Head of caudate nucleus (tissue), 42 donors: ENCODE results near the gene DRC1.

Experiments
- DNase-seq, 42 donors: peaks; one replicate each; pipeline versions ENCODE4 v3.0.0 to v3.0.0-alpha.2; 2020 to 2021; ENCODE audit warnings: mixed read lengths in 7 of 42
- intact Hi-C: fragments of 100-400 bp; cut with DNase I; formaldehyde crosslinking; loops from one replicate; pipeline ENCODE4 v1.15.0; 2022

Gene DRC1

DNA sequence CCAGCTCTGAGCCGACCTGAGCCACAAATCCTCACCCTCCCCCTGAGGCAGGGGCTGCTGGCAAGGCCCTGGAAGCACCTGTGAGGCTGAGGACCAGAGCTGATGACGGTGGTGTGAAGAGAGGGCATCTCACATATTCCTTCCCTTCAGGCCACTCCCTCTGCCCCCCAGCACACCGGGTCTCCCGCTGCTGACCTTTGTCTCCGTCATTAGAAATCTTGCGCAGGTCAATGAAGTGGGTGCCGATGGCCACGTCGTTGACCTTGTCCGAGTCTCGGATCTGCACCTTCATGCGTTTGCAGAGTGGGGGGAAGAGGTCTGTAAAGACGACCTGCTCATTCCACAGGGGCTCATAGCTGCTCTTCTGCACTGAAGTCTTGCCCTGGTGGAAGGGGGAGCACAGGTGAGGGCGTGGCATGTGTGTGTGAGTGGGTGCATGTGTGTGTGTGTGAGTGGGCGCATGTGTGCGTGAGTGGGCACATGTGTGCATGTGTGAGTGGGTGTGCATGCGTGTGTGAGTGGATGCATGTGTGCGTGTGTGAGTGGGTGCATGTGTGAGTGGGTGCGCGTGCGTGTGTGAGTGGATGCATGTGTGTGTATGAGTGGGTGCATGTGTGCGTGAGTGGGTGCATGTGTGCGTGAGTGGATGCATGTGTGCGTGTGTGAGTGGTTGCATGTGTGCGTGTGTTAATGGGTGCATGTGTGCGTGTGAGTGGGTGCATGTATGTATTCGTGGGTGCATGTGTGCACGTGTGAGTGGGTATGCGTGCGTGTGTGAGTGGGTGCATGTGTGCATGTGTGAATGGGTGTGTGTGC, 80.7 kb downstream of the DRC1 start:
- intact Hi-C loops = no loop called here

DNA sequence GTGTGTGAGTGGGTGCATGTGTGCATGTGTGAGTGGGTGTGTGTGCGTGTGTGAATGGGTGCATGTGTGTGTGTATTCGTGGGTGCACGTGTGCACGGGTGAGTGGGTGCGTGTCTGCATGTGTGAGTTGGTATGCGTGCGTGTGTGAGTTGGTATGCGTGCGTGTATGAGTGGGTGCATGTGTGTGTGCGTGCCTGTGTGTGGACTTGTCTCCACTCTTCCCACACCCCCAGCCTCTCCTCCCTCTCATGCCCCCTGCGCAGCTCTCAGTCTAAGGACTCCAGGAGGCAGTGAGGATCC, 81.3 kb downstream of the DRC1 start:
- intact Hi-C loops = no loop called here
- no peak for DNase-seq

More for the DNA sequence above, 80.7 kb downstream of the DRC1 start:
- no peak for DNase-seq

DNA sequence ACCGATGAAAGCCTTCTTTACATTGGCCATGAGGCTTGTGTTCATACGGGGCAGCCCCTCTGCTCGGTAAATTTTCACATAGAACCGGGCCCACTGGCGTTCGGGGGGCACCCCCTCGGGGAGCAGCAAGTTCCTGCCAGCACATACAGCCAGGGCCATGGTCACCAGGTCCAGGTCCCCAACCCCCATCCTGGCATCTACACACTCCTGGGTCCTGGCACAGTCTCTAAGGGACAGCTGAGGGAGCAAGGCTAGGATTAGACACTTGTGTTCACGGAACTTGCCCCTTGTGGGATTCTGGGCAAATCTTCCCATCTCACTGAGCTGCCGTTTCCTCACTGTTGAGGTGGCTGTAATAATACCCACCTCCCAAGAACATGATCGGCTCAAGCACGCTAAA, 81.8 kb downstream of the DRC1 start:
- no peak for DNase-seq

DNA sequence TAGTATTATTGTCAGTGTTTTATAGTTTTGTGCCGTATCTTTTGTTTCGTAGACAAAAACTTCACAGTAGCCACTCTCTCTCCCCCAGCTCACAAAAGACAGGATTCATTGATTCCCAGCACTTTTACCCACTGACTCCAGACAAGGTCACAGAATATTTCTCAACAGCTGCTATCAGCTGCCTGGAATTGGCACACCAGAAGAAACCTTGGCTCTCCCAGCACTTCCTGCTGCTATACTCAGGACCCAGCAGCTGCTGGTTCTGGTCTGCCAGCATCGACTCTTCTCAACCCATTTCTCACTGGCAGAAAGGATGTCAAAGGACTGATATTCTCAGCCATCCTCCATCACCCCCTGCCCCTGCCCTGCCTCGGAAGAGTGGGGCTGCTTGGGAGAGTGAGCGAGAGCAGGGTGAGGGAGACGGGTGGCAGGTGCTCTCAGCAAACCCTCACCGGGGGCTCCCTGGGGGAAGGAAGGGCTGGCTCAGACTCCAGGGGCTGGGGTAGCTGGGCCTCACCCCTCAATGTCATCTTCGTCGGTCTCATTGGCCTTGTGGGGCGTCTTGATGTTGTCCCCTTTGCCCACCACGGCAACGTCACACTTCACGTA, 82.3 kb downstream of the DRC1 start:
- intact Hi-C loops = no loop called here
- peak in 1 of 42 donors; percentile 16 for DNase-seq

More for the DNA sequence above, 81.8 kb downstream of the DRC1 start:
- intact Hi-C loops = no loop called here

DNA sequence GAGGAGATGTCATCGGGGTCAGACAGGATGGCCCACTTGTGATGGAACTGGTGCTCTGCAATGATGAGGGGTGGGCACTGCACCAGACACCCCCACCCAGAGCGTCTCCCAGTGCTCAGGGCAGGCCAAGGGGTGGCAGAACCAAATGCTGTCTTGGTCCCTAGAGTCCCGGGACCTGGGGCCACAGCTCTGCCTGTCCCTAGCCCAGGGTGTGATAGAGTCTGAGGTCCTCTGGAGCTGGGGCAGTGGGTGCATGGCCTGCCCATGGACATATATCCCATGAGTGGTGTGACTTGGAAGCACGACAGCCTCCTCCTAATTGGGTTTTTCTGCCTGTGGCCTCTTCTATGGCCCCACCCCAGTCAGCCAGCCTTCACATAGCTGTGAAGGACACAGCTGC, 82.9 kb downstream of the DRC1 start:
- no peak for DNase-seq
- intact Hi-C loops = no loop called here

DNA sequence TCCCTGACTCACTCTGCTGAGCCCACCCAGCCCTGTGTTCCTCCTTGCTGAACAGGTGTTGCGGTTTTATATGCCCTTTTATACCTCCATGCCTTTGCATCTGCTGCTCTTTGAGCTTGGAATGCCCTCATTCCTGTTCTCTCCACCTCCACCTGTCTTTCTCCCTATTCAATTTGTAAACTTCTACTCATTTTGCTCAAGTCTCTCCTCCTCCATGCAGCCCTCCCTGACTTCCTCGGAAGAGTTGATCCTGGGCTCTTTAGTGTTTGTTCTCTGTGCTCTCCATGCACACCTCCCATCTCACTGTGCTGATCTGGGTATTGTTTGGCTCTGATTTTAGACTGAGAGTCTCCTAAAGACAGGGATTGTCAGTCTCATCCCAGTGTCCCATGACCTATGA, 83.4 kb downstream of the DRC1 start:
- intact Hi-C loops = no loop called here
- no peak for DNase-seq

DNA sequence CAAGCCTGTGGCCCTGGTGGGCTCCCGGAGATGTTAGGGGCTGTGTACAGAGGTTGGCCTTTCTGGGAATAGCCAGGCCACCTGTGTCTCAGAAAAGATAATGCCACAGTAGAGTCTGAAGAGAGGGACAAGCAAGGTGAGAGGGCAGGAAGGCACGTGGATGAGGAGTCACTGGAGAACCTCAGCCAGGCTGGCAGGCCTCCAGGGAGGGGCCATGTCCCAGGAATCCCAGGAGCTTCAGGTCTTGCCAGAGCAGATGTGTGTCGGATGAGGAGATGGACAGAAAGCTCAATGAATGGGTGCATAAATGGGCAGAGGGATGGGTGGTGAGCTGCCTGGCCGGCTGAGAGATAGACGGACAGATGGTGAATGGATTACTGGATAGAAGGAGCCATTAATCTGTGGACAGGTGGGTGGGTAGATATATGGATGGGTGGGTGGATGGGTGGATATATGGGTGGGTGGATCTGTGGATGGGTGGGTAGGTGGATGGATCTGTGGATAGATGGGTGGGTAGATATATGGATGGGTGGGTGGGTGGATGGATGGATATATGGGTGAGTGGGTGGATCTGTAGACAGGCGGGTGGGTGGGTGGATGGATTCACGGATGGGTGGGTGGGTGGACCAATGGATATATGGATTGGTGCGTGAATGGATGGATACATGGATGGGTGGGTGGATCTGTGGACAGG, 84.2 kb downstream of the DRC1 start:
- intact Hi-C loops = no loop called here
- DNase-seq = no peak

DNA sequence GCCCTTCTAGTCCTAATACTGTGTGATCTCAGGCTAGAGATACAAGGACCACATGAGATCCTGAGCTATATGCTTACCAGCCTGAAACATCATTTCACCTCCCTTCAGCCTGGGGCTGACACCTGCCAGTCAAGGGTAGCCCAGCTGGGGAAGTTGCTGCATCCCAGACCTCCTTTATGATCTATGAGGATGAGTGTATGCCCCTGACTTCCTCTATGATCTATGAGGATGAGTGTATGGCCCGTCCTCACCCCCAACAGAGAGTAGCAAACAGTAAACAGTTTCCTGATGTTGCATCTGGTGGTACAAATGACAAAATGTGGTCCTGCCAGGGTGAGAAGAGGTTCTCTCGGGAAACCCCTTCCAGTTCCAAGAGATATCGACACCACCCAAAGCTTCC, 85.1 kb downstream of the DRC1 start:
- intact Hi-C loops = no loop called here
- DNase-seq = no peak

DNA sequence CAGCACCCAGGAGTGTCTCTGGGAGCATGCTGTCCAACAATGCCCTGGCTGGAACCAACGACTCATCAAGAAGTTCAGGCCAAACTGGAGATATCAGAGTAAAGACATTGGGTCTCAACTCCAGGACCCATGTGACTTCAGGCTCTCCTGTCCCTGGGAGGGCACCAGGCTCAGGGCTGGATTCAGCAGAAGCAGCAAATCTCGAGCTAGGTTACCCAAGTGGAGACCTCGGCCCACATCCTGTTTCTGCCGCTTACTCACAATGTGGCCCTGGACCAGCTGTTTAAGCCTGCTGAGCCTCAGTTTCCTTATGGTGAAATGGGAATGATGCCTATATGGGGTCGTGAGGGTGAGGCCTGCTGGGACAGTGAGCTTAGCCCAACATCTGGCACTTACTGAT, 85.5 kb downstream of the DRC1 start:
- DNase-seq = no peak

DNA sequence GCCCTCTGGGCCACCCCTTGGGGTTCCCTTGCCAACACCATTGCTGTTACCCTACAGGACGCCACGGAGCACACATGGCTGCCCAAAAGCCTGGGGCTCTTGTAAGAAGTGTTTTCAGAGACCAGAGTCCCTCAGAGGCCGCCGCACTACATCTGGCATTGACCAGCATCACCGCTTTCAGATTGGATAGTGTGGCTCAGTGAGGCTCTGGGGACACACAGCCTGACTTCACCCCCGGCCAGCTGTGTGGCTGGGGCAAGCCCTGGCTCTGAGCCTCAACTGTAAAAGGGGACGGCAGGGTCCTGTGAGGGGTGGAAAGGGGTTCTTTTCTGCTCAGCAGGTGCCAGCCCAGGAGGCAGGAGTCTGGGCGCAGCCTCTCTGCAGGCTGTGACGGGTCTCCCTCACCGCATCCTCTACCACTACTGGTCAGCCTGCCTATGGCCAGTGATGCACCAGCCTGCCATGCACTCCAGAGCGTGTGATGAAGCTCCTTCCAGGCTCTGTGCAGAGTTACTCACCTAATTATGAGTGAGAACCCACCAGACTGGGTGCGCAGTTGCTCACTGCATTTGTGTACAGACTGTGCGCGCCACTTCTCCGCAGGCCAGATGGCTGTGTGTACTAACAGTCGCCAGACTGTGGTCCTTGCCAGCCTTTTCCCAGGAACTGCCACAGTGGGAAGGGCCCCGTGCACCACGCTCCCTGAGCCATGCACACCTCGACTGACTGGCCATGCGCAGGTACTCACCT, 86.9 kb downstream of the DRC1 start:
- DNase-seq = no peak
- intact Hi-C loops = no loop called here

More for the DNA sequence above, 85.5 kb downstream of the DRC1 start:
- intact Hi-C loops = no loop called here

DNA sequence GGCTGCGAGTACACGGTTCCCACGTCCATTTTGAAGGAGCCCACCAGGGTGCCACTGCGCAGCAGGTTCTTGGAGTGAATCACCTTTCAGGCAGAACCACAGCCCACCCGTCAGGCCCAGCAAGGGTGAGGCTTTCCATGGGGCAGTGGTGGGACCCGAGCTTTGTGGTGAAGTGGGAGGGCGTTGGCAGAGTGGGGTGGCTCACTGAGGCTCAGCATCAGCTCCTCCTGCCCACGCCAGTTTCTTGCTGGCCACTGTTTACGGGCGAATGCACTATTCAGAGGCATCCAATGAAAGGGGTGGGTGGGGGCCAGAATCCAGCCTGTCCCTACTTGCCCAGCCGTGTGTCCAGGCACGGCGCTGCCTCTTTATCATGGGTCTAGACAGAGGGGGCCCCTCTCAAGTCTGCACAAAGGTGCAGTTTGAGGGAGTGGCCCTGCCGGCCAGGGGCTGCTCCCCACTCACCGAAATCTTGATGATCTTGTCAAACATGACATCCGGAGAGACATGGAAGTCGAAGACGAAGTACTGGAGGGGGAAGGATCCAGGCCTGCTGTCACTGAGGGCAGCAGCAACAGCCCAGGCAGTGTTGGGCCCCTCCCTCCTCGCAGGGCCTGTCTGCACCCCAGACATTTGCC, 87.6 kb downstream of the DRC1 start:
- DNase-seq = no peak
- intact Hi-C loops = no loop called here

DNA sequence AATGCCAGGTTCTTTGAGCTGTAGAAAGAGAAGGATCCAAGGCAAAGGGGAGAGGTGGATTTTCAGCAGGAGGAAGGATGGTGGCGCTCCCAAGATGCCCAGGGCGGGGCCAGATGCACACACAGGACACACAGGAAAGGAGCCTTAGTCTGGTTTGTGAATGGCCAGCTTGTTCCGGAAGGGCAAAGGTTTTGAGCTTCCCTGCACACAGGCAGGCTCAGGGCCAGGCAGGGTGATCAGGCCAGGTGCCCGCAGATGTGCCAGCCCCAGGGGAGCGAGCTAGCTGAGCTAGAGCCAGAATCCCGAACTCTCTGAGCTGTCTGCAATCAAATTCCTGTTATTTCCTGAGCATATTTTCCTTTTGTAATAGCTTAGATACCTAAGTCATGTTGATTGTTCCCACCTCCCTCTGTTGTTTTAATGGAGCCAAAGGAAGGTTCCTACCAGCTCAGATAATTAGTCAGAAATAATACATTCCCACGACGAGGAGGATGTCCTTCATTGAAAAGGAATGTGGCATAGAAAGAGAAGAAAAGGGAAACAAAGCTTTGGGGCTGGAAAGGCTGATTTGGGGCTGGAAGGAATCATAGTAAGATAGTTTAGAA, 89.9 kb downstream of the DRC1 start:
- intact Hi-C loops = no loop called here
- no peak for DNase-seq

DNA sequence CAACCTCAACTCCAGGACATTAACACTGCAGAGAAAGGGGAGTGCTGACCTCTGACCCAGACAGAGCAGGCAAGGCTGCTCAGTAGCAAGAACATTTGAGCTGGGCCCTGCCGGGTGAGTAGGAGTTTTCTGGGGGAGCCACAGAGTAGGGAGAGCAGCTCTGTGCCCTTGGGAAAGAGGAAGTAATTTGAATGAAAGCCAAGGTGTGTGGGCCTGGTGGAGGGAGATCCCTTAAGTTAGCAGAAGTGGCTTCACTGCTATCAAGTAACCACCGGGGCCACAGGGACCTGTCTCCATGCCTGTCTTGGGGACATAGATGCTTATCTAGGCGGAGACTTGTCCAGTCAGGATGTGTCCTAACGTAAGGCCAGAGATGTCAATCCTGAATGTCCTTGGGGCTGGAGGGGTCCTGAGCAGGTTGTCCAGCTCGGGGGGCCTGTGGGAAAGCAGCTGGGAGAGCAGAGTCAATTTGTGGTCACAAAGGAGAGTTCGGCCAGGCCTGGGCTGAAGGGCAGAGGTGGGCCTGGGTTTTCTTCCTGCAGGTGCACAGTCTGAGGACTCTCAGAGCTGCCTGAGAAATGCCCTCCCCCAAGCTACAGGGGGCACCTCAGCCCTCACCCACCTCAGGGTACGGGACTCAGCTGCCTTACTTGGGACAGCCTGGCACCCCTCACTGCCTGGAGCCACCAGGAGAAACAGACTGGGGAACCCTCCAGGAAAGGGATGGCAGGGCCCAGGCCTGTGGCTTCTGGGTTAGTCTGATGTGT, 91.2 kb downstream of the DRC1 start:
- intact Hi-C loops = no loop called here
- DNase-seq = no peak

DNA sequence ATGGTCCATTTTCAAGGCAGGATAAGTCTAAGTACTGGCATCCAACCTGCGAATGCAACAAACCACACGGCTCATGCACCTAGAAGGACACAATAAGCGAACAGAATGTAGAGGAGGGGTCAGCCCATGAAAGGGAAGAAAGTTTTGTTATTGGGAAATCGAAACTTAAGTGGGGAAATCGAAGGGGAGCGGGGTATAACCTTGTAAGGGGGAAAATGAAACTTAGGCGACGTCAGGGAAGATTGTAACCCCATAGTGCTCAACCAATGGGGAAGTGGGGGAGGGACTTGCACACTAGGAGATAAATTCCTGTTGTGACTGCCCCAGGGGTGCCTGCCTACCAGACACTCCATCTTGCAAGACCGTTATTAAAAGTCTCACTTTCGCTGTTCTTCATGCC, 91.8 kb downstream of the DRC1 start:
- DNase-seq = no peak
- intact Hi-C loops = no loop called here

DNA sequence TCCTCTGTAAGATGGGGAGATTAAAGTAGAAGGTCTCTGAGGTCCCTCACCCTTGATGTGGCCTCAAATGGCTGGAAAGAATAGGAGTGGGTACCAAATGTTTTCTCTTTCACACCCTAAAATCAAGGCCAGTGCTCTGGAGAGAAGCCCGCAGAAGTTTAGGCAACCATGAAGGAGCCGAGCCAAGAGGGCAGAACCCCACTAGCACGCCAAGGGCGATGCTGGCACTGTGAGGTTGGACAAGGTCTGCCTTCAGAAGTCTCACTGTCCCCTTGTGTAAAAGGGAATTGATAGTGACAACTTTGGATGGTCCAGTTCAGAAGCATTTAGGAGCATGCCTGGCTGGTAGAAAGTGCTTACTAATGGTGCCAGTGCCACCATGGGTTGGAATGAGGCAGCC, 92.5 kb downstream of the DRC1 start:
- DNase-seq = no peak

DNA sequence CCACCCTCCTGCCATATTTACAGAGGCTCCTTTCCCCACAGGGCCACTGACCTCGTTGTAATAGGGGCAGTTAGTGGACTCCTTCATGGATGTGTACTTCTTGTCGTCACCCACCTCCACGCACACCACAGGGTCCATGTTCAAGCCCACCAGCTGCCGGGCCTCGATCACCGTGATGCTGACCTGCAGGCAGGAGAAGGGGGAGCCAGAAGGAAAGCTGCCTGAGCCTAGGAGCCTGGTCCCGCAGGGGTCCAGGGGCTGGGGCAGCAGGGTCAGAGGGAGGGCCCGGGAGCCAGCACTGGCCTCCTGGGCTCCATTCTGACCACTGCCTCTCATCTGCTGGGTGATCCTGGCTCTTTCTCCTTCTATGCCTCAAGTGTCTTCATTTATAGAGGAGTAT, 93.2 kb downstream of the DRC1 start:
- DNase-seq = no peak
- intact Hi-C loops = no loop called here

More for the DNA sequence above, 92.5 kb downstream of the DRC1 start:
- intact Hi-C loops = no loop called here

DNA sequence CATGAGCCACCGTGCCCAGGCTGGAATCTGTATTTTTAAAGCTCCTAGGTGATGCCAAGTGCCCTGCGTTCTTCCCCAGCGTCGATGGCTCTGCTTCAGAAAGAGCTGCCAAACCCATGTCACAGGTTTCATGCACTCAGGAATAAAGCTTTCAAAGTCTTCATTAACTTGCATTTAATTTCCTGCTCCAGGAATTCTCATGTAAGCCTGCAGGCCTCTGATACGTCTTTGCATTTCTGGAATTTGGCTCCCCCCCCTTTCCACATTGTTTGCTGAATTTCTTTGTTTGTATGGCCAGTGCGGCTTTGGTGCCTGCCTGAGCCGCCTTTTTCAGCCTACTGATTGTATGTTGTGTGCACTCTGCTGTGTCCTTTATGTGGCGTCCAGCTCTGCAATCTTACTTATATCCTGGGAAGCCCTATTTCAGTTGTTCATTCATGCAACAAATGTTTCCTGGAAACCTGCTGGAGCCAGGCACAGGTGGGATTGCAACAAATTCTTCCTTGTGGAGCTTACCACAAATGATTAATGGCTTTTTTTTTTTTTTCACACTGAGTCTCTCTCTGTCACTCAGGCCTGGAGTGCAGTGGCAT, 94.1 kb downstream of the DRC1 start:
- intact Hi-C loops = no loop called here
- DNase-seq = no peak

DNA sequence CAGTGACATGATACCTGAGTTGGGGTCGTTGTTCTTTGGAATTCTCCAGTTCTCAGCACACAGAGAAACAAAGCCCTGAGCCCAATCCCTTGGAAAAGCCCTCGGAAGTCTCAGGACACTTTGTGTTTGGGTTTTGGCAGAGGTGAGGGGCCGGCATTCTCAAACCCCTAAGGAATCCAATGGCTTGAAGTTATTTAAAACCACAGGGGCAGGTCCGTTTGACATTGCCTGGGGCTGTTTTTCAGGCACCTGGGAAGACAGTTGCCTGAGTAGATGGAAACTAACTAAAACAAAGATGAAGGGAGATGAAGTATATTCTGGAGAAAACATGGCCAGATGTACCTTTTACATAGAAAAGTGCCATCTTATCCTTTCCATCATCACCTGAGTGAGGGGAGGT, 98.7 kb downstream of the DRC1 start:
- intact Hi-C loops = loop anchor here (10.0 kb wide), 1 partner anchor 74 kb away; no protein-coding TSS in a partner anchor

More for the DNA sequence above, 98.7 kb downstream of the DRC1 start:
- no peak for DNase-seq
